HepG2 (cell line): ENCODE results near the gene CERS5. TPM values are rescaled to one million over a fixed set of nuclear protein-coding genes. Genes with fewer than 3 reads are reported as not detected.

Source experiments
- ATAC-seq: fragments of 200-7000 bp; cut with Tn5 transposase; 3 replicates; pipeline ENCODE4 v1.9.1; 2020; ENCODE audit warnings: mild to moderate bottlenecking, moderate library complexity
- BruUV-seq: library from RNA; stranded (reverse); fragments of 400-500 nt; replicated peaks from 2 replicates; lab custom pipeline; 2021; lab: Mats Ljungman, UMichigan
- CTCF ChIA-PET: fragments of 300-600 bp; formaldehyde crosslinking; extraction: SDS; loops from one replicate; lab custom pipeline; 2021; ENCODE audit warnings: low total read pairs, inconsistent platforms, low intra/inter-chr PET ratio; lab: Yijun Ruan, JAX
- POLR2A ChIA-PET: fragments of 350-600 bp; sonication (Branson Sonifier 250); formaldehyde crosslinking; loops from one replicate; lab custom pipeline; 2020; ENCODE audit warnings: antibody characterized with exemption, inconsistent platforms; lab: Yijun Ruan, JAX
- DNase-seq: peaks from one replicate; pipeline ENCODE4 v3.0.0-alpha.2; 2015; ENCODE audit warnings: low spot score
- FAIRE-seq: peaks from 3 replicates; lab custom pipeline; 2011; peaks lifted over from hg19 to GRCh38; lab: Jason Lieb, UNC
- H2AFZ ChIP-seq: one replicate; pipeline ENCODE4 v1.6.1; 2011; ENCODE audit warnings: low read length, inconsistent platforms
- H3K27ac ChIP-seq: fragments of 300-600 bp; 3 replicates; pipeline ENCODE4 v1.8.0; 2011; ENCODE audit warnings: mixed run types, mild to moderate bottlenecking, mixed read lengths, low read length, inconsistent platforms; ENCODE audit not compliant: insufficient read depth; ENCODE audit errors: extremely low read length
- H3K27me3 ChIP-seq, 2 experiments: fragments of 200-600 bp in 1 of 2; 2 replicates in 1 of 2; 3 replicates in 1 of 2; pipeline versions ENCODE4 v1.6.0 to v1.8.0; 2011; ENCODE audit warnings: low read length in 2 of 2, mild to moderate bottlenecking in 2 of 2, moderate library complexity in 2 of 2, inconsistent platforms in 1 of 2; ENCODE audit not compliant: insufficient read depth in 2 of 2, control insufficient read depth in 1 of 2
- H3K36me3 ChIP-seq, 2 experiments: fragments of 200-600 bp in 1 of 2; replicated peaks in 1 of 2; 2 replicates in 1 of 2; 3 replicates in 1 of 2; pipeline versions ENCODE4 v1.5.1 to v1.8.0; 2011; ENCODE audit warnings: low read length in 2 of 2, inconsistent platforms in 1 of 2; ENCODE audit not compliant: insufficient read depth in 2 of 2, control insufficient read depth in 1 of 2
- H3K4me1 ChIP-seq: 2 replicates; pipeline ENCODE4 v1.5.1; 2012; ENCODE audit warnings: low read length, inconsistent platforms; ENCODE audit not compliant: insufficient read depth
- H3K4me2 ChIP-seq: 2 replicates; pipeline ENCODE4 v1.6.0; 2011; ENCODE audit warnings: low read depth, low read length, inconsistent platforms
- H3K4me3 ChIP-seq, 3 experiments: fragments of 200-600 bp in 1 of 3; sonication (generic), shearing (Covaris generic) in 1 of 3; replicated peaks in 1 of 3; 2 replicates each; pipeline ENCODE4 v1.5.1; 2011 to 2016; ENCODE audit warnings: low read length in 3 of 3, inconsistent platforms in 2 of 3, low read depth in 2 of 3, mild to moderate bottlenecking in 2 of 3, control low read depth in 1 of 3, mixed read lengths in 1 of 3; ENCODE audit not compliant: insufficient read depth in 1 of 3
- H3K79me2 ChIP-seq: one replicate; pipeline ENCODE4 v1.6.1; 2011; ENCODE audit warnings: low read length, inconsistent platforms; ENCODE audit not compliant: insufficient read depth
- H3K9ac ChIP-seq: 2 replicates; pipeline ENCODE4 v1.6.0; 2011; ENCODE audit warnings: mild to moderate bottlenecking, low read depth, low read length, inconsistent platforms; ENCODE audit not compliant: insufficient read depth
- H3K9me3 ChIP-seq: 2 replicates; pipeline ENCODE4 v1.5.1; 2012; ENCODE audit warnings: mild to moderate bottlenecking, low read length
- H4K20me1 ChIP-seq: 2 replicates; pipeline ENCODE4 v1.6.0; 2011; ENCODE audit warnings: inconsistent platforms, mild to moderate bottlenecking, low read length, moderate library complexity; ENCODE audit not compliant: insufficient read depth
- CREM ChIP-seq, 2 experiments: sonication (generic) in 1 of 2; formaldehyde crosslinking in 1 of 2; IDR thresholded peaks; 2 replicates each; pipeline versions ENCODE4 v1.4.0 to v1.6.1; 2016 to 2020; ENCODE audit warnings: antibody characterized with exemption in 1 of 2, mild to moderate bottlenecking in 1 of 2, missing genetic modification reagents in 1 of 2
- EEA1 ChIP-seq: sonication (generic); formaldehyde crosslinking; IDR thresholded peaks from 2 replicates; pipeline ENCODE4 v1.5.1; 2020; ENCODE audit warnings: mild to moderate bottlenecking, missing genetic modification reagents, borderline replicate concordance
- ETV5 ChIP-seq: IDR thresholded peaks from 2 replicates; pipeline ENCODE4 v1.6.1; 2018; ENCODE audit warnings: missing biosample characterization, missing genetic modification reagents, inconsistent platforms, borderline replicate concordance
- HNF4G ChIP-seq, 2 experiments: sonication (generic) in 1 of 2; formaldehyde crosslinking in 1 of 2; IDR thresholded peaks; 2 replicates each; pipeline versions ENCODE4 v1.4.0 to v1.6.1; 2011 to 2020; ENCODE audit warnings: borderline replicate concordance in 2 of 2, low read depth in 2 of 2, mild to moderate bottlenecking in 2 of 2, low read length in 1 of 2, missing genetic modification reagents in 1 of 2, moderate library complexity in 1 of 2
- ZBTB20 ChIP-seq: sonication (generic); formaldehyde crosslinking; IDR thresholded peaks from 2 replicates; pipeline ENCODE4 v1.8.1; 2023; ENCODE audit warnings: missing genetic modification reagents, low read depth, mild to moderate bottlenecking, borderline replicate concordance
- ZKSCAN5 ChIP-seq: sonication (generic); formaldehyde crosslinking; IDR thresholded peaks from 2 replicates; pipeline ENCODE4 v1.5.1; 2020; ENCODE audit warnings: mild to moderate bottlenecking, missing genetic modification reagents
- ZMAT3 ChIP-seq: sonication (generic); formaldehyde crosslinking; conservative IDR thresholded peaks from 2 replicates; pipeline ENCODE4 v1.7.0; 2021; ENCODE audit warnings: missing genetic modification reagents
- ZNF274 ChIP-seq: sonication (generic); formaldehyde crosslinking; IDR thresholded peaks from 2 replicates; pipeline ENCODE4 v1.5.1; 2020; ENCODE audit warnings: mild to moderate bottlenecking, missing genetic modification reagents
- ZNF326 ChIP-seq: sonication (generic); formaldehyde crosslinking; IDR thresholded peaks from 2 replicates; pipeline ENCODE4 v1.4.0; 2020; ENCODE audit warnings: missing genetic modification reagents, borderline replicate concordance
- ZNF383 ChIP-seq: sonication (generic); formaldehyde crosslinking; IDR thresholded peaks from 2 replicates; pipeline ENCODE4 v1.4.0; 2020; ENCODE audit warnings: missing genetic modification reagents, mild to moderate bottlenecking, borderline replicate concordance
- ZNF709 ChIP-seq: sonication (generic); formaldehyde crosslinking; IDR thresholded peaks from 2 replicates; pipeline ENCODE4 v1.5.0; 2020; ENCODE audit warnings: mild to moderate bottlenecking, missing genetic modification reagents
- ZNF816 ChIP-seq: sonication (generic); formaldehyde crosslinking; IDR thresholded peaks from 2 replicates; pipeline ENCODE4 v1.8.0; 2022; ENCODE audit warnings: missing genetic modification reagents, mild to moderate bottlenecking, borderline replicate concordance
- ZSCAN31 ChIP-seq: sonication (generic); formaldehyde crosslinking; IDR thresholded peaks from 2 replicates; pipeline ENCODE4 v1.5.0; 2020; ENCODE audit warnings: low read depth, mild to moderate bottlenecking, missing genetic modification reagents
- WGBS: methylation state at CpG from one replicate; pipeline ENCODE4 v1.1.6; 2017; ENCODE audit warnings: low lambda C conversion rate; 5-methylcytosine and 5-hydroxymethylcytosine counted together
- in situ Hi-C: cut with HindIII; loops from 2 replicates; pipeline ENCODE4 v1.10.0; 2017; ENCODE audit warnings: low pct_unique_long_range_greater_than_20kb; ENCODE audit not compliant: extremely low pct_ligation_motif_present
- intact Hi-C: fragments of 100-400 bp; cut with micrococcal nuclease; formaldehyde crosslinking; loops from one replicate; pipeline ENCODE4 v1.10.0; 2022; ENCODE audit not compliant: unreplicated experiment
- polyA plus RNA-seq, 8 experiments: library from polyadenylated mRNA; depleted of rRNA in 3 of 8; stranded (reverse) in 7 of 8; unstranded in 1 of 8; fragments of >200 nt; fragmentation: Illumina TruSeq in 4 of 8; extraction: Trizol in 4 of 8; gene quantifications; 2 replicates each; pipeline versions ENCODE4 v1.2.1 to v1.2.3, GENCODE V29; 2011 to 2016; ENCODE audit warnings: low read depth in 4 of 8, missing spikeins in 1 of 8, mixed read lengths in 1 of 8; ENCODE audit not compliant: insufficient read depth in 1 of 8
- total RNA-seq, 5 experiments: library from RNA; depleted of rRNA; stranded (reverse); fragments of >200 nt; fragmentation: Illumina TruSeq; extraction: Trizol; gene quantifications; 2 replicates each; pipeline ENCODE4 v1.2.3, GENCODE V29; 2016; ENCODE audit warnings: low read depth in 1 of 5
- TF ChIP-seq, protein P1 (sequence below): sonication (generic); formaldehyde crosslinking; IDR thresholded peaks from 2 replicates; pipeline ENCODE4 v1.8.0; 2022; ENCODE audit warnings: missing genetic modification reagents, mild to moderate bottlenecking, moderate library complexity, borderline replicate concordance
- TF ChIP-seq, protein P2 (sequence below): sonication (generic); formaldehyde crosslinking; conservative IDR thresholded peaks from 2 replicates; pipeline ENCODE4 v1.4.0; 2020; ENCODE audit warnings: missing genetic modification reagents
- TF ChIP-seq, protein P3 (sequence below): IDR thresholded peaks from 2 replicates; pipeline ENCODE4 v1.6.1; 2012; ENCODE audit warnings: inconsistent platforms
- TF ChIP-seq, protein P4 (sequence below): sonication (generic); formaldehyde crosslinking; IDR thresholded peaks from 2 replicates; pipeline ENCODE4 v1.8.0; 2023; ENCODE audit warnings: mild to moderate bottlenecking, missing genetic modification reagents

The CERS5 gene
- total and polyA plus RNA-seq, 2 of the 13 experiments (the other 11 are each of a cell fraction or from before 2014, with no cell fraction given): 22.3 to 48.8 TPM

DNA sequence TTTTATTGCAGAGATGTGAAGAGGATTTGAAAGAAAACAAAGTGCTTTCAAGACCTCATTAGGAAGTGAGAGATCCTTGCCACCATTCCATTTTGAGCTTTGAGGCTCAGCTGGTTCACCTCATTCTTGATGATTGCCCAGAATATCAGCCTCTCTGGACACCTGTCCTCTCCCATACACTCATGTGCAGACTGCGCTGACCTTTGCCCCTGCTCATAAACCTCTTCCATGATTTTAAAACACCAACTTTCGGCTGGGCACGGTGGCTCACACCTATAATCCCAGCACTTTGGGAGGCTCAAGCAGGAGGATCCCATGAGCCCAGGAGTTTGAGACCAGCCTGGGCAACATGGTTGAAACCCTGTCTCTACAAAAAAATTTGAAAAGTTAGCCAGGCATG is 46.2 kb downstream of the CERS5 start:
- TF ChIP-seq, protein P1, sequence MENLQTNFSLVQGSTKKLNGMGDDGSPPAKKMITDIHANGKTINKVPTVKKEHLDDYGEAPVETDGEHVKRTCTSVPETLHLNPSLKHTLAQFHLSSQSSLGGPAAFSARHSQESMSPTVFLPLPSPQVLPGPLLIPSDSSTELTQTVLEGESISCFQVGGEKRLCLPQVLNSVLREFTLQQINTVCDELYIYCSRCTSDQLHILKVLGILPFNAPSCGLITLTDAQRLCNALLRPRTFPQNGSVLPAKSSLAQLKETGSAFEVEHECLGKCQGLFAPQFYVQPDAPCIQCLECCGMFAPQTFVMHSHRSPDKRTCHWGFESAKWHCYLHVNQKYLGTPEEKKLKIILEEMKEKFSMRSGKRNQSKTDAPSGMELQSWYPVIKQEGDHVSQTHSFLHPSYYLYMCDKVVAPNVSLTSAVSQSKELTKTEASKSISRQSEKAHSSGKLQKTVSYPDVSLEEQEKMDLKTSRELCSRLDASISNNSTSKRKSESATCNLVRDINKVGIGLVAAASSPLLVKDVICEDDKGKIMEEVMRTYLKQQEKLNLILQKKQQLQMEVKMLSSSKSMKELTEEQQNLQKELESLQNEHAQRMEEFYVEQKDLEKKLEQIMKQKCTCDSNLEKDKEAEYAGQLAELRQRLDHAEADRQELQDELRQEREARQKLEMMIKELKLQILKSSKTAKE: no peak
- TF ChIP-seq ZMAT3 (CRISPR knock-in tag) (no peak), ZNF709 (CRISPR knock-in tag) (no peak), ETV5 (CRISPR knock-in tag) (no peak), ZSCAN31 (no peak), ZBTB20 (no peak), CREM (IDR thresholded peaks at IDR 0.05) (no peak), CREM (CRISPR knock-in tag; IDR thresholded peaks at IDR 0.05) (no peak), ZKSCAN5 (CRISPR knock-in tag) (no peak), EEA1 (no peak), ZNF816 (CRISPR knock-in tag) (no peak), HNF4G (IDR thresholded peaks at IDR 0.05; ENCODE audit: borderline replicate concordance, low read depth, low read length) (no peak), HNF4G (CRISPR knock-in tag; IDR thresholded peaks at IDR 0.05; ENCODE audit: borderline replicate concordance, low read depth) (no peak), ZNF326 (CRISPR knock-in tag) (no peak), ZNF274 (CRISPR knock-in tag) (no peak), ZNF383 (CRISPR knock-in tag) (no peak)
- TF ChIP-seq, protein P2, sequence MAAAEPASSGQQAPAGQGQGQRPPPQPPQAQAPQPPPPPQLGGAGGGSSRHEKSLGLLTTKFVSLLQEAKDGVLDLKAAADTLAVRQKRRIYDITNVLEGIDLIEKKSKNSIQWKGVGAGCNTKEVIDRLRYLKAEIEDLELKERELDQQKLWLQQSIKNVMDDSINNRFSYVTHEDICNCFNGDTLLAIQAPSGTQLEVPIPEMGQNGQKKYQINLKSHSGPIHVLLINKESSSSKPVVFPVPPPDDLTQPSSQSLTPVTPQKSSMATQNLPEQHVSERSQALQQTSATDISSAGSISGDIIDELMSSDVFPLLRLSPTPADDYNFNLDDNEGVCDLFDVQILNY (CRISPR knock-in tag): no peak
- TF ChIP-seq, protein P3, sequence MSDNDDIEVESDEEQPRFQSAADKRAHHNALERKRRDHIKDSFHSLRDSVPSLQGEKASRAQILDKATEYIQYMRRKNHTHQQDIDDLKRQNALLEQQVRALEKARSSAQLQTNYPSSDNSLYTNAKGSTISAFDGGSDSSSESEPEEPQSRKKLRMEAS: no peak
- TF ChIP-seq, protein P4, sequence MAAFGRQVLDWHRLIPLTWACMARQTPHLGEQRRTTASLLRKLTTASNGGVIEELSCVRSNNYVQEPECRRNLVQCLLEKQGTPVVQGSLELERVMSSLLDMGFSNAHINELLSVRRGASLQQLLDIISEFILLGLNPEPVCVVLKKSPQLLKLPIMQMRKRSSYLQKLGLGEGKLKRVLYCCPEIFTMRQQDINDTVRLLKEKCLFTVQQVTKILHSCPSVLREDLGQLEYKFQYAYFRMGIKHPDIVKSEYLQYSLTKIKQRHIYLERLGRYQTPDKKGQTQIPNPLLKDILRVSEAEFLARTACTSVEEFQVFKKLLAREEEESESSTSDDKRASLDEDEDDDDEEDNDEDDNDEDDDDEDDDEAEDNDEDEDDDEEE: no peak
- peaks cover 2 to 28% of the 10 kb centered on the region in 2 experiments; a peak in 3 of 5 replicates for H3K36me3 ChIP-seq
- intact Hi-C loops (no loop called here), in situ Hi-C loops (no loop called here)
- DNase-seq: no peak
- no peaks in the 10 kb centered on the region for H3K27me3 ChIP-seq
- H3K9me3 ChIP-seq: no peaks in the 10 kb centered on the region
- H2AFZ ChIP-seq: no peak overlapping the region
- H4K20me1 ChIP-seq: no peaks in the 10 kb centered on the region
- no peak overlapping the region for H3K27ac ChIP-seq
- no peak for ATAC-seq
- CTCF ChIA-PET: no interaction called here
- no peaks in the 10 kb centered on the region for H3K4me1 ChIP-seq
- no peak overlapping the region for H3K4me3 ChIP-seq
- POLR2A ChIA-PET: interaction anchor here (0.9 to 1.5 kb wide), 2 partner anchors 9 to 11 kb away, joined by 4 to 6 read pairs; partner anchors contain the start of gene COX14
- H3K4me2 ChIP-seq: no peak overlapping the region
- H3K9ac ChIP-seq: no peak overlapping the region
- no peak for FAIRE-seq
- 93% methylated on average over 3 of the region's 3 CpGs for WGBS
- H3K79me2 ChIP-seq: peaks cover 4% of the 10 kb centered on the region
- no TSS peak for BruUV-seq
